ENCODE measurements around the gene ACOD1.

ACOD1 gene

GRCh38 chr13:76983676-76984075, 35.4 kb downstream of the ACOD1 start:
- no peak overlapping the region for H3K4me3 ChIP-seq (ENCODE audit: low read depth, low read length)
- TF ChIP-seq CTCF (conservative IDR thresholded peaks at IDR 0.05; ENCODE audit: low read depth, low read length) = no peak
- DNase-seq (ENCODE audit: low read depth) = no peak

GRCh38 chr13:76991432-76991795, 43.1 kb downstream of the ACOD1 start:
- no peak for TF ChIP-seq CTCF (conservative IDR thresholded peaks at IDR 0.05; ENCODE audit: low read depth, low read length)
- DNase-seq (ENCODE audit: low read depth) = no peak
- H3K4me3 ChIP-seq (ENCODE audit: low read depth, low read length) = peak overlapping the region; percentile 95

- no peak for TF ChIP-seq CTCF (conservative IDR thresholded peaks at IDR 0.05; ENCODE audit: low read depth, low read length)
- peak; percentile 93 for DNase-seq (ENCODE audit: low read depth)
- H3K4me3 ChIP-seq (ENCODE audit: low read depth, low read length) = peak within 1 kb of the TSS; percentile 95
These were observed 43.7 kb downstream of the ACOD1 start, which contains the start of gene CLN5 for GRCh38 chr13:76991796-76992547. TSS of gene CLN5 (plus strand) at chr13:76992081. CDS start at chr13:76992099, 18 bp downstream.

DNA sequence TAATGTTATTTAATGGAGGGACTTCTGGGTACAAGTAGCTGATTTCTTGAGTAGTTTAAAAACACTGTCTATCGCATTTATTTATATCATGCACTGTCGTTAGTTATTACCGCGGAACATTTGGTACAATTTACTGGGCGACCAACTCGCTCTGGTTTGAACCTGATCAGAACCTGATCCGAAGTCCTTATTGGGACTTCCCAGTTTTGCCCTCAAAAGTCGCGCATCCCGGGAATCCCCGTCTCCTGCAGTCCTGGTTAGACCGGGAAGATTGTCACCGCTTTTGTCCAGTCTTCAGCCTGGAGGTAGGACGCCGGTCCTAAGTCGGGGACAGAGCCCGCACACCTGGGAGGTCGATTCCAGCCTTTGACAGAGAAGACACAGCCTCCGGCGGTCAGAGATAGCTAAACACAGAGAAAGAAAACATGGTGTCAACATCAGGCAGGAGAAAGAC, 44.3 kb downstream of the ACOD1 start:
- no peak for TF ChIP-seq CTCF (conservative IDR thresholded peaks at IDR 0.05; ENCODE audit: low read depth, low read length)
- peak; percentile 29 for DNase-seq (ENCODE audit: low read depth)
- peak overlapping the region; percentile 95 for H3K4me3 ChIP-seq (ENCODE audit: low read depth, low read length)

GRCh38 chr13:76993021-76993420, 44.7 kb downstream of the ACOD1 start:
- no peak for TF ChIP-seq CTCF (conservative IDR thresholded peaks at IDR 0.05; ENCODE audit: low read depth, low read length)
- no peak for DNase-seq (ENCODE audit: low read depth)
- peak overlapping the region; percentile 95 for H3K4me3 ChIP-seq (ENCODE audit: low read depth, low read length)

DNA sequence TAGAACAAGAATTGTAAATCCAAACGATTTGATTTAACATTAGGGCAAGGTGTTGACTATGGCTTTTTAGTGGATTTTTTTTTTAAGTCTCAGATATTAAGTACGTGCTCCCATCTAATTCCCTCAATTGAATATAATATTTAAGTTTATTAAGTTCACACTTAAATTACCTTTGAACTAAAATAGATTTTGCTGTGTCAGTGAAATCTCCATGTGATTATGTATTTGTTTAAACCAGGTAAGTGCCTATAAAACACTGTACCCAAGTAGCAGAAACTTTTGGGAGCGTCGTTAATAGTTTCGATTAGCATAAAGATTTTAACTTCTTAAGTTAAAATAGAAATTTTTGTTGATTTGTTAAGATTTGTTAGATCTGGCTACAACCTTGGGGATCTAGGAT, 45.2 kb downstream of the ACOD1 start:
- H3K4me3 ChIP-seq (ENCODE audit: low read depth, low read length) = peak overlapping the region; percentile 6
- TF ChIP-seq CTCF (conservative IDR thresholded peaks at IDR 0.05; ENCODE audit: low read depth, low read length) = no peak

DNA sequence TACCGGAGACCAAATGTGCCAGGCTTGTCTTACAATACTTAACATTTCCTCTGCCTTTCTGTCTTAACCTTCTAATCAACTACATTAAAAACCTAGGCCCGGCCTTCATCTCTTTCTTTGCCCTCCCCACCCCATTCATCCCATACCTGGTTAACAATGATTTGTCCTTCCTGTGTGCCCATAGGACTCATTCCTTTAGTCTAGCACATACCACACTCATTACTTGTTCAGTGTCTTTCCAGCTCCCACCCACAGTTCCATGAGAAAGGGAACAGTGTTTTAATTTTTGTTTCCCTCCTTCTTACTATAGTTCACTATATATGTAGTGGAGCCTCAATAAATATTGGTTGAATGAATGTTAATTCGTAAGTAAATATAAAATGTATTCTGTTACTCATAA, 46.0 kb downstream of the ACOD1 start:
- no peak for TF ChIP-seq CTCF (conservative IDR thresholded peaks at IDR 0.05; ENCODE audit: low read depth, low read length)
- DNase-seq (ENCODE audit: low read depth) = no peak
- no peak overlapping the region for H3K4me3 ChIP-seq (ENCODE audit: low read depth, low read length)

More for the DNA sequence above, 45.2 kb downstream of the ACOD1 start:
- DNase-seq (ENCODE audit: low read depth) = no peak
